Measurements from ENCODE around the gene KLF11.
"Not testable (repeated sequence)": the region's sequence is repeated elsewhere in the genome, so short reads cannot be mapped to it uniquely, and the experiment has no call there.

The KLF11 gene

GRCh38 chr2:10005461-10006235, 37.7 kb upstream of the KLF11 start:
- Mint-ChIP-seq H3K9me3 (no peaks in the 10 kb centered on the region), H3K27me3 (ENCODE audit: low read depth) (no peaks in the 10 kb centered on the region), H3K27ac (no peak overlapping the region), H3K36me3 (ENCODE audit: low read depth) (no peaks in the 10 kb centered on the region), H3K4me1 (ENCODE audit: low read depth) (no peaks in the 10 kb centered on the region), H3K4me3 (no peak overlapping the region)

GRCh38 chr2:10006236-10007161, 36.9 kb upstream of the KLF11 start:
- Mint-ChIP-seq H3K27me3 (ENCODE audit: low read depth) (no peaks in the 10 kb centered on the region), H3K9me3 (no peaks in the 10 kb centered on the region), H3K36me3 (ENCODE audit: low read depth) (no peaks in the 10 kb centered on the region), H3K27ac (no peak overlapping the region), H3K4me3 (no peak overlapping the region), H3K4me1 (ENCODE audit: low read depth) (no peaks in the 10 kb centered on the region)

- H3K36me3 Mint-ChIP-seq (ENCODE audit: low read depth) = no peaks in the 10 kb centered on the region
- H3K27ac Mint-ChIP-seq = no peak overlapping the region
- H3K4me1 Mint-ChIP-seq (ENCODE audit: low read depth) = no peaks in the 10 kb centered on the region
- no peak overlapping the region for H3K4me3 Mint-ChIP-seq
- no peaks in the 10 kb centered on the region for H3K27me3 Mint-ChIP-seq (ENCODE audit: low read depth)
- no peaks in the 10 kb centered on the region for H3K9me3 Mint-ChIP-seq
These were observed 35.9 kb upstream of the KLF11 start for GRCh38 chr2:10007435-10007834.

GRCh38 chr2:10007921-10008808, 35.2 kb upstream of the KLF11 start:
- H3K9me3 Mint-ChIP-seq = no peaks in the 10 kb centered on the region
- no peaks in the 10 kb centered on the region for H3K4me1 Mint-ChIP-seq (ENCODE audit: low read depth)
- no peaks in the 10 kb centered on the region for H3K27me3 Mint-ChIP-seq (ENCODE audit: low read depth)
- no peaks in the 10 kb centered on the region for H3K36me3 Mint-ChIP-seq (ENCODE audit: low read depth)
- H3K27ac Mint-ChIP-seq = no peak overlapping the region
- H3K4me3 Mint-ChIP-seq = no peak overlapping the region

- Mint-ChIP-seq H3K36me3 (ENCODE audit: low read depth) (no peaks in the 10 kb centered on the region), H3K27me3 (ENCODE audit: low read depth) (no peaks in the 10 kb centered on the region), H3K4me1 (ENCODE audit: low read depth) (no peaks in the 10 kb centered on the region), H3K4me3 (no peak overlapping the region), H3K9me3 (no peaks in the 10 kb centered on the region), H3K27ac (no peak overlapping the region)
These were observed 34.6 kb upstream of the KLF11 start for GRCh38 chr2:10008809-10009176.

- Mint-ChIP-seq H3K36me3 (ENCODE audit: low read depth) (no peaks in the 10 kb centered on the region), H3K27ac (no peak overlapping the region), H3K4me1 (ENCODE audit: low read depth) (no peaks in the 10 kb centered on the region), H3K27me3 (ENCODE audit: low read depth) (no peaks in the 10 kb centered on the region), H3K9me3 (no peaks in the 10 kb centered on the region), H3K4me3 (no peak overlapping the region)
These were observed 34.0 kb upstream of the KLF11 start for GRCh38 chr2:10009271-10009810.

- no peak overlapping the region for H3K4me3 Mint-ChIP-seq
- no peak overlapping the region for H3K27ac Mint-ChIP-seq
- H3K36me3 Mint-ChIP-seq (ENCODE audit: low read depth) = no peaks in the 10 kb centered on the region
- no peaks in the 10 kb centered on the region for H3K9me3 Mint-ChIP-seq
- H3K4me1 Mint-ChIP-seq (ENCODE audit: low read depth) = no peaks in the 10 kb centered on the region
- H3K27me3 Mint-ChIP-seq (ENCODE audit: low read depth) = no peaks in the 10 kb centered on the region
These were observed 33.3 kb upstream of the KLF11 start for GRCh38 chr2:10009811-10010781.

GRCh38 chr2:10010861-10011605, 32.3 kb upstream of the KLF11 start:
- H3K27me3 Mint-ChIP-seq (ENCODE audit: low read depth); H3K4me1 Mint-ChIP-seq (ENCODE audit: low read depth); H3K36me3 Mint-ChIP-seq (ENCODE audit: low read depth); H3K27ac Mint-ChIP-seq; H3K4me3 Mint-ChIP-seq; H3K9me3 Mint-ChIP-seq: not testable (repeated sequence)

- H3K27ac Mint-ChIP-seq; H3K36me3 Mint-ChIP-seq (ENCODE audit: low read depth); H3K4me1 Mint-ChIP-seq (ENCODE audit: low read depth); H3K27me3 Mint-ChIP-seq (ENCODE audit: low read depth); H3K9me3 Mint-ChIP-seq; H3K4me3 Mint-ChIP-seq: not testable (repeated sequence)
These were observed 31.6 kb upstream of the KLF11 start for GRCh38 chr2:10011606-10012325.

- not testable (repeated sequence) for H3K27me3 Mint-ChIP-seq (ENCODE audit: low read depth); H3K27ac Mint-ChIP-seq; H3K9me3 Mint-ChIP-seq; H3K4me3 Mint-ChIP-seq; H3K36me3 Mint-ChIP-seq (ENCODE audit: low read depth); H3K4me1 Mint-ChIP-seq (ENCODE audit: low read depth)
These were observed 30.9 kb upstream of the KLF11 start for GRCh38 chr2:10012366-10012962.

GRCh38 chr2:10012963-10013461, 30.3 kb upstream of the KLF11 start:
- no peaks in the 10 kb centered on the region for H3K4me1 Mint-ChIP-seq (ENCODE audit: low read depth)
- H3K27ac Mint-ChIP-seq = no peak overlapping the region
- peaks cover 10% of the 10 kb centered on the region for H3K27me3 Mint-ChIP-seq (ENCODE audit: low read depth)
- H3K36me3 Mint-ChIP-seq (ENCODE audit: low read depth) = no peaks in the 10 kb centered on the region
- no peaks in the 10 kb centered on the region for H3K9me3 Mint-ChIP-seq
- no peak overlapping the region for H3K4me3 Mint-ChIP-seq

Data from T-helper 1 cell treated with Interleukin-12 subunit alpha and Interleukin-12 subunit beta and Interleukin-4 antibody, amounts not matched to agents 30 μg/mL and 1 μg/mL, for 36 hours (primary cell).